Body of pancreas (tissue), 4 donors: ENCODE data around the gene ADAMTS4. TPM values are rescaled to one million over a fixed set of nuclear protein-coding genes. Genes with fewer than 3 reads are reported as not detected.

ENCODE experiments used
- ATAC-seq: fragments of 150-250 bp; one replicate; pipeline ENCODE4 v1.9.1; 2016
- DNase-seq, 4 donors: peaks; one replicate each; pipeline ENCODE4 v3.0.0-alpha.2; 2019
- H3K27ac ChIP-seq, 4 donors: fragments of 200-600 bp; sonication (generic); 1 replicate in 3 of 4; 2 replicates in 1 of 4; pipeline versions ENCODE4 v1.5.1 to v1.6.1; 2016 to 2019; ENCODE audit warnings: mild to moderate bottlenecking in 1 of 4, mixed read lengths in 1 of 4, moderate library complexity in 1 of 4
- H3K27me3 ChIP-seq, 2 donors: fragments of 200-600 bp; sonication (generic); one replicate each; pipeline ENCODE4 v1.6.0; 2016; ENCODE audit warnings: mild to moderate bottlenecking in 1 of 2
- H3K36me3 ChIP-seq, 2 donors: fragments of 200-600 bp; sonication (generic); replicated peaks in 1 of 2; 2 replicates each; pipeline ENCODE4 v1.5.1; 2016; ENCODE audit warnings: low read depth in 2 of 2; ENCODE audit not compliant: insufficient read depth in 1 of 2
- H3K4me1 ChIP-seq: fragments of 200-600 bp; sonication (generic); one replicate; pipeline ENCODE4 v1.6.0; 2016
- H3K4me3 ChIP-seq, 2 donors: fragments of 200-600 bp; sonication (generic); 1 replicate in 1 of 2; 2 replicates in 1 of 2; pipeline ENCODE4 v1.5.1; 2016 to 2019
- H3K9me3 ChIP-seq, 3 donors: fragments of 200-600 bp; sonication (generic); 1 replicate in 2 of 3; 2 replicates in 1 of 3; pipeline ENCODE4 v1.5.1; 2016
- CTCF ChIP-seq, 7 experiments: fragments of 450-650 bp in 4 of 7; fragments of 200-600 bp in 3 of 7; sonication (generic) in 3 of 7; IDR thresholded peaks; one replicate each; pipeline ENCODE4 v1.5.1; 2016 to 2019; ENCODE audit warnings: antibody characterized with exemption in 7 of 7
- POLR2A ChIP-seq, 3 donors: fragments of 450-650 bp; IDR thresholded peaks; one replicate each; pipeline ENCODE4 v1.6.1; 2016; ENCODE audit warnings: antibody characterized with exemption in 3 of 3, mild to moderate bottlenecking in 2 of 3
- WGBS, 2 donors: methylation state at CpG; one replicate each; pipeline ENCODE4 v1.1.5; 2017; 5-methylcytosine and 5-hydroxymethylcytosine counted together
- intact Hi-C: fragments of 100-400 bp; cut with DNase I; formaldehyde crosslinking; loops from one replicate; pipeline ENCODE4 v1.15.1; 2023
- total RNA-seq, 2 donors: library from RNA; depleted of rRNA; stranded (reverse); fragments of >200 nt; gene quantifications; one replicate each; pipeline ENCODE4 v1.1.0, GENCODE V29; 2016

The ADAMTS4 gene
- total RNA-seq, 2 donors from 2014 or later, result 6.7 to 7.9 TPM

GRCh38 chr1:161166669-161167548, 31.9 kb downstream of the ADAMTS4 start:
- DNase-seq (peak in 1 of 4 donors; percentile 27), ATAC-seq (no peak)

GRCh38 chr1:161165742-161166668, 32.8 kb downstream of the ADAMTS4 start, which contains the start of gene PPOX:
Gene PPOX (plus strand): TSS chr1:161166426. CDS start chr1:161166848, 422 bp downstream.
- ATAC-seq, result peak; percentile 96
- peaks cover 34% of the 10 kb centered on the region for H3K4me1 ChIP-seq
- H3K36me3 ChIP-seq, result peaks cover 1 to 5% of the 10 kb centered on the region in 2 donors
- intact Hi-C loops, result no loop called here
- 0 to 1% methylated on average over 30 to 54 of the region's 54 CpGs for WGBS, 2 donors
- H3K4me3 ChIP-seq, result peak within 1 kb of the TSS; percentile 17 to 83
- no peaks in the 10 kb centered on the region for H3K9me3 ChIP-seq
- peak within 1 kb of the TSS; percentile 86 to 91 (median 90) for H3K27ac ChIP-seq
- no peaks in the 10 kb centered on the region for H3K27me3 ChIP-seq
- peak; percentile 96 to 98 (median 97) for DNase-seq
- TF ChIP-seq POLR2A (IDR thresholded peaks at IDR 0.05), result peak; percentile 48 to 90 (median 77)
- peak in 6 of 7 experiments; percentile 5 to 47 (median 34) for TF ChIP-seq CTCF (IDR thresholded peaks at IDR 0.05)

More at GRCh38 chr1:161166669-161167548, 31.9 kb downstream of the ADAMTS4 start:
- TF ChIP-seq CTCF (IDR thresholded peaks at IDR 0.05) (no peak), POLR2A (IDR thresholded peaks at IDR 0.05) (no peak)
- H3K9me3 ChIP-seq, result no peaks in the 10 kb centered on the region
- peak overlapping the region; percentile 17 to 83 for H3K4me3 ChIP-seq
- intact Hi-C loops, result no loop called here
- peak overlapping the region; percentile 86 to 91 (median 90) for H3K27ac ChIP-seq
- H3K27me3 ChIP-seq, result no peaks in the 10 kb centered on the region
- peaks cover 29% of the 10 kb centered on the region for H3K4me1 ChIP-seq
- peaks cover 9 to 12% of the 10 kb centered on the region in 2 donors for H3K36me3 ChIP-seq
- 5 to 12% methylated on average over 19 to 33 of the region's 33 CpGs for WGBS, 2 donors

DNA sequence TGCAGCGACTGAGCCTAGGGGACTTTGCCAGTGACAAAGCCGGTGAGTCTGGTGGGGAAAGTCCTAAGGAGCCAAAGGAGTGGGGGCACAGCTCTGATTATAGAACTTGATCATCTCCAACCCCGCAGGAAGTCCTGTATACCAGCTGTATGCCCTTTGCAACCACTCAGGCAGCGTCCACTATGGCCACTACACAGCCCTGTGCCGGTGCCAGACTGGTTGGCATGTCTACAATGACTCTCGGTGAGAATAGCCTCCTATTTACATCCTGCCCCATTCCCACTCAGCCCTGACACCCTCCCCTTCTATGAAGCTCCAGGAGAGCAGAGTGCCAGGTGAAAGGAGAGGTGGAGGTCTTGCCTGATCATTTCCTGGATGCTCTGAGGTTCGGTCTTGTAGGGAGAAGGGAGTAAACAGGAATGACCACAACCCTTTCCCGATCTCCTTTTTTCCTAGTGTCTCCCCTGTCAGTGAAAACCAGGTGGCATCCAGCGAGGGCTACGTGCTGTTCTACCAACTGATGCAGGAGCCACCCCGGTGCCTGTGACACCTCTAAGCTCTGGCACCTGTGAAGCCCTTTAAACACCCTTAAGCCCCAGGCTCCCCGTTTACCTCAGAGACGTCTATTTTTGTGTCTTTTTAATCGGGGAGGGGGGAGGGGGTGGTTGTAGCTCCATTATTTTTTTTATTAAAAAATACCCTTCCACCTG, 33.8 kb downstream of the ADAMTS4 start:
- Histone ChIP-seq H3K27me3 (no peaks in the 10 kb centered on the region), H3K9me3 (no peaks in the 10 kb centered on the region), H3K4me1 (peaks cover 43% of the 10 kb centered on the region), H3K36me3 (peaks cover 0 to 2% of the 10 kb centered on the region in 2 donors), H3K27ac (peak overlapping the region; percentile 0 to 91 (median 88)), H3K4me3 (no peak overlapping the region)
- WGBS, 2 donors, result 47 to 55% methylated on average over 13 to 14 of the region's 14 CpGs
- DNase-seq (no peak), ATAC-seq (no peak)
- TF ChIP-seq CTCF (IDR thresholded peaks at IDR 0.05) (no peak), POLR2A (IDR thresholded peaks at IDR 0.05) (no peak)
- intact Hi-C loops, result no loop called here

DNA sequence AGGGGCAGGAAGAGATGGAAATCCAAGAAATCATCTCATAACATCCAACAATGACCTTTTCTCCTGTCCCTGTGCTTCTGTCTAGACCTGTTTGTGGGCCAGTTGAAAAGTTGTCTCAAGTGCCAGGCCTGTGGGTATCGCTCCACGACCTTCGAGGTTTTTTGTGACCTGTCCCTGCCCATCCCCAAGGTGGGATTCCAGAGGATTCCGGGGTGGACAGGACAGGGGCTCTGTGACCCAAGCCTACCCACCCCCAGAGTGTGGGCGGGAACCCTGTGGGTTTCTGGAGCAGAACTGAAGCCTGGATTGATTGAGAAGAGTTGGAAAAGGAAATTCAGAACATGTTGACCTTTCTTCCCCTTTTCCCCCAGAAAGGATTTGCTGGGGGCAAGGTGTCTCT, 35.1 kb downstream of the ADAMTS4 start:
- no peak for DNase-seq
- H3K4me3 ChIP-seq, result no peak overlapping the region
- ATAC-seq, result no peak
- no peaks in the 10 kb centered on the region for H3K9me3 ChIP-seq
- WGBS, 2 donors, result 74 to 79% methylated on average over 5 of the region's 5 CpGs
- peaks cover 49% of the 10 kb centered on the region for H3K4me1 ChIP-seq
- TF ChIP-seq CTCF (IDR thresholded peaks at IDR 0.05) (no peak), POLR2A (IDR thresholded peaks at IDR 0.05) (no peak)
- H3K27ac ChIP-seq, result no peak overlapping the region
- no peaks in the 10 kb centered on the region for H3K27me3 ChIP-seq
- peaks cover 0 to 2% of the 10 kb centered on the region in 2 donors for H3K36me3 ChIP-seq
- intact Hi-C loops, result no loop called here
